ENCODE results near the gene MUSTN1.

Gene MUSTN1

DNA sequence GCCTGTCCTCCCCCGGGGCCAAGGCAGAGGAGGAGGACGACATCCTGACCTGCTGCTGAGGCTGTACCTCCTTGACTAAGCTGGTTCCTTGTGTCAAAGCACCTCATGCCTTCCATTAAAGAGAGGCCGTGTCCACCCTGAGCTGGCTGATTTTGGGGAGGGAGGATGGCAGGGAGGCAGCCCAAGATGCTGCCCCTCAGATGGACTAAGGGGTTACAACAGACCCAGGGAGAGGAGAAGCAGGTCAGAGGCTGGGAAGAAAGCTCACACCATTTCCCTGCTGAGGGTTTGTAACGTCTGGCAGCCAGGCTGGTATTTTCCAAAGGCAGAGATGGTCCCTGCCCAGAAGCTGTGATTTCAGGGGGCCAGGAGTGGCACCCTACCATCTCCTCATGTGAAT lies 42.9 kb downstream of the MUSTN1 start:
- no peak for DNase-seq
- H3K4me3 ChIP-seq (ENCODE audit: low read length): no peak overlapping the region
- no peaks in the 10 kb centered on the region for H3K27me3 ChIP-seq (replicated peaks; ENCODE audit: insufficient read depth, low read length)
- no peak overlapping the region for H3K27ac ChIP-seq (ENCODE audit: low read length)
- no peak overlapping the region for H3K9ac ChIP-seq (ENCODE audit: low read length)
- no peaks in the 10 kb centered on the region for H3F3A ChIP-seq (ENCODE audit: insufficient read depth, low read length)
- no peaks in the 10 kb centered on the region for H3K79me2 ChIP-seq (ENCODE audit: low read length)
- no peaks in the 10 kb centered on the region for H3K4me1 ChIP-seq (ENCODE audit: low read length)
- H3K9me2 ChIP-seq (replicated peaks; ENCODE audit: insufficient read depth, low read length): no peaks in the 10 kb centered on the region
- no peaks in the 10 kb centered on the region for H3K36me3 ChIP-seq (replicated peaks; ENCODE audit: insufficient read depth, low read length)
- no peaks in the 10 kb centered on the region for H4K20me1 ChIP-seq (ENCODE audit: insufficient read depth, low read length)
- H3K9me3 ChIP-seq (replicated peaks; ENCODE audit: insufficient read depth, low read length): no peaks in the 10 kb centered on the region
- no peak overlapping the region for H3K4me2 ChIP-seq (ENCODE audit: low read depth, low read length)
- H2AFZ ChIP-seq (ENCODE audit: low read length): no peak overlapping the region
- TF ChIP-seq EZH2phosphoT487 (IDR thresholded peaks at IDR 0.05; ENCODE audit: low read length) (no peak), EZH2 (optimal IDR thresholded peaks at IDR 0.05; ENCODE audit: low read depth, low read length) (no peak)
- TF ChIP-seq, protein P1, sequence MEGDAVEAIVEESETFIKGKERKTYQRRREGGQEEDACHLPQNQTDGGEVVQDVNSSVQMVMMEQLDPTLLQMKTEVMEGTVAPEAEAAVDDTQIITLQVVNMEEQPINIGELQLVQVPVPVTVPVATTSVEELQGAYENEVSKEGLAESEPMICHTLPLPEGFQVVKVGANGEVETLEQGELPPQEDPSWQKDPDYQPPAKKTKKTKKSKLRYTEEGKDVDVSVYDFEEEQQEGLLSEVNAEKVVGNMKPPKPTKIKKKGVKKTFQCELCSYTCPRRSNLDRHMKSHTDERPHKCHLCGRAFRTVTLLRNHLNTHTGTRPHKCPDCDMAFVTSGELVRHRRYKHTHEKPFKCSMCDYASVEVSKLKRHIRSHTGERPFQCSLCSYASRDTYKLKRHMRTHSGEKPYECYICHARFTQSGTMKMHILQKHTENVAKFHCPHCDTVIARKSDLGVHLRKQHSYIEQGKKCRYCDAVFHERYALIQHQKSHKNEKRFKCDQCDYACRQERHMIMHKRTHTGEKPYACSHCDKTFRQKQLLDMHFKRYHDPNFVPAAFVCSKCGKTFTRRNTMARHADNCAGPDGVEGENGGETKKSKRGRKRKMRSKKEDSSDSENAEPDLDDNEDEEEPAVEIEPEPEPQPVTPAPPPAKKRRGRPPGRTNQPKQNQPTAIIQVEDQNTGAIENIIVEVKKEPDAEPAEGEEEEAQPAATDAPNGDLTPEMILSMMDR (IDR thresholded peaks at IDR 0.05; ENCODE audit: low read length): no peak

DNA sequence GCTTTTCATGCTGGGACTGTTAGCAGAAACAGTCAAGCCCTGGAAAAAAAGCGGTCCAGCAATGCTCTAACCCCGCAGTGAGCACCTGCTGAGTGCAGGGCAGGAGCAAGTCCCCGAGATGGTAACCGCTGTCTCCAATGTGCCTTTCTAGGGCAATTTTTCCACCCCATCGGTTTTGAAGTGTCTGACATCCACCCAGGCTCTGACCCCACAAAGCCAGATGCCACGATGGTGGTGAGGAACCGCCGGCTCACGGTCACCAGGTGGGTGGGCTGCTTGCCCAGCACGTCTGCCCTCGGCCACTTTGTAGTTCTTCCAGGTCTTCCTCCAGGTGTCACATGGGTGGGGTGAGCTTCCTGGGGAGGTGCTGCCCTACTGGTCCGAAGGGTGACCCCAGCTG lies 43.5 kb downstream of the MUSTN1 start:
- no peak overlapping the region for H2AFZ ChIP-seq (ENCODE audit: low read length)
- H3K9ac ChIP-seq (ENCODE audit: low read length): no peak overlapping the region
- H3K4me2 ChIP-seq (ENCODE audit: low read depth, low read length): no peak overlapping the region
- H4K20me1 ChIP-seq (ENCODE audit: insufficient read depth, low read length): no peaks in the 10 kb centered on the region
- H3K4me3 ChIP-seq (ENCODE audit: low read length): no peak overlapping the region
- no peak overlapping the region for H3K27ac ChIP-seq (ENCODE audit: low read length)
- no peak for DNase-seq
- no peak for TF ChIP-seq EZH2 (optimal IDR thresholded peaks at IDR 0.05; ENCODE audit: low read depth, low read length)
- TF ChIP-seq, protein P1 (IDR thresholded peaks at IDR 0.05; ENCODE audit: low read length): no peak
- TF ChIP-seq EZH2phosphoT487 (IDR thresholded peaks at IDR 0.05; ENCODE audit: low read length): no peak
- no peaks in the 10 kb centered on the region for H3K4me1 ChIP-seq (ENCODE audit: low read length)
- no peaks in the 10 kb centered on the region for H3K36me3 ChIP-seq (replicated peaks; ENCODE audit: insufficient read depth, low read length)
- no peaks in the 10 kb centered on the region for H3K79me2 ChIP-seq (ENCODE audit: low read length)
- no peaks in the 10 kb centered on the region for H3K27me3 ChIP-seq (replicated peaks; ENCODE audit: insufficient read depth, low read length)
- no peaks in the 10 kb centered on the region for H3K9me3 ChIP-seq (replicated peaks; ENCODE audit: insufficient read depth, low read length)
- H3F3A ChIP-seq (ENCODE audit: insufficient read depth, low read length): no peaks in the 10 kb centered on the region
- H3K9me2 ChIP-seq (replicated peaks; ENCODE audit: insufficient read depth, low read length): no peaks in the 10 kb centered on the region

DNA sequence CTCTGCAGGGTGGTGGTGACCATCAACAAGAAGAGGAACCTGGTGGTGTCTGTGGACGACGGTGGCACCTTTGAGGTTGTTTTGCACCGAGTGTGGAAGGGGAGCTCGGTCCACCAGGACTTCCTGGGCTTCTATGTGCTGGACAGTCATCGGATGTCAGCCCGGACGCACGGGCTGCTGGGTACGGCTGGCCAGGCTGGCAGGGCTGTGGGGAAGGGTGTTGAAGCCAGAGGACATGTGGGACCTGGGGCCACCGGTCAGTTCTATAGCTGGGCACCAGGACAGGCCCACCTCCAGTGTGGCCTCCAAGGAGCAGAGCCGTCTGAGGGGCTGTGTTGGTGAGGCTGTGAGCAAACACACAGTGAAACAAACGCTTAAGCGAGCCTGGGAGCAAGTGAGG lies 44.1 kb downstream of the MUSTN1 start:
- Histone ChIP-seq H4K20me1 (ENCODE audit: insufficient read depth, low read length) (no peaks in the 10 kb centered on the region), H3K27ac (ENCODE audit: low read length) (no peak overlapping the region), H3F3A (ENCODE audit: insufficient read depth, low read length) (no peaks in the 10 kb centered on the region), H2AFZ (ENCODE audit: low read length) (no peak overlapping the region), H3K27me3 (replicated peaks; ENCODE audit: insufficient read depth, low read length) (no peaks in the 10 kb centered on the region), H3K4me3 (ENCODE audit: low read length) (no peak overlapping the region), H3K36me3 (replicated peaks; ENCODE audit: insufficient read depth, low read length) (no peaks in the 10 kb centered on the region), H3K4me2 (ENCODE audit: low read depth, low read length) (no peak overlapping the region), H3K9me3 (replicated peaks; ENCODE audit: insufficient read depth, low read length) (no peaks in the 10 kb centered on the region), H3K4me1 (ENCODE audit: low read length) (no peaks in the 10 kb centered on the region), H3K9me2 (replicated peaks; ENCODE audit: insufficient read depth, low read length) (no peaks in the 10 kb centered on the region), H3K79me2 (ENCODE audit: low read length) (no peaks in the 10 kb centered on the region), H3K9ac (ENCODE audit: low read length) (no peak overlapping the region)
- TF ChIP-seq, protein P1 (IDR thresholded peaks at IDR 0.05; ENCODE audit: low read length): no peak
- TF ChIP-seq EZH2phosphoT487 (IDR thresholded peaks at IDR 0.05; ENCODE audit: low read length): no peak
- no peak for TF ChIP-seq EZH2 (optimal IDR thresholded peaks at IDR 0.05; ENCODE audit: low read depth, low read length)
- DNase-seq: no peak
